Peyer's patch (tissue), 4 donors: Measurements from ENCODE around the gene LMX1B. TPM values are rescaled to one million over a fixed set of nuclear protein-coding genes. Genes with fewer than 3 reads are reported as not detected.

ENCODE experiments used
- DNase-seq, 3 donors: peaks; one replicate each; pipeline ENCODE4 v3.0.0-alpha.2; 2017 to 2019
- H3K27ac ChIP-seq, 4 donors: fragments of 200-600 bp; sonication (generic); one replicate each; pipeline ENCODE4 v1.5.1; 2016 to 2019
- H3K27me3 ChIP-seq, 2 donors: fragments of 200-600 bp; sonication (generic); one replicate each; pipeline ENCODE4 v1.5.1; 2019
- H3K36me3 ChIP-seq, 3 donors: fragments of 200-600 bp; sonication (generic); one replicate each; pipeline ENCODE4 v1.5.1; 2016 to 2019
- H3K4me1 ChIP-seq, 4 donors: fragments of 200-600 bp; sonication (generic); one replicate each; pipeline ENCODE4 v1.5.1; 2016 to 2019
- H3K4me3 ChIP-seq, 4 donors: fragments of 200-600 bp; sonication (generic); 1 replicate in 3 of 4; 2 replicates in 1 of 4; pipeline ENCODE4 v1.5.1; 2016 to 2019; ENCODE audit warnings: mild to moderate bottlenecking in 1 of 4
- H3K9me3 ChIP-seq, 4 donors: fragments of 200-600 bp; sonication (generic); one replicate each; pipeline ENCODE4 v1.5.1; 2016 to 2019; ENCODE audit warnings: mild to moderate bottlenecking in 1 of 4
- CTCF ChIP-seq, 6 experiments: fragments of 450-650 bp in 4 of 6; fragments of 200-600 bp in 2 of 6; sonication (generic) in 1 of 6; IDR thresholded peaks; one replicate each; pipeline ENCODE4 v1.5.1; 2017 to 2019; ENCODE audit warnings: antibody characterized with exemption in 6 of 6, mild to moderate bottlenecking in 3 of 6, moderate library complexity in 1 of 6
- POLR2A ChIP-seq, 2 donors: fragments of 450-650 bp; IDR thresholded peaks; one replicate each; pipeline ENCODE4 v1.5.1; 2017; ENCODE audit warnings: antibody characterized with exemption in 2 of 2, mild to moderate bottlenecking in 2 of 2, moderate library complexity in 2 of 2
- total RNA-seq, 4 donors: library from RNA; depleted of rRNA; stranded (reverse); fragments of >200 nt; gene quantifications; one replicate each; pipeline ENCODE4 v1.1.0, GENCODE V29; 2016

The LMX1B gene
- total RNA-seq, 4 donors from 2014 or later: not detected

- H3K4me3 ChIP-seq: no peak overlapping the region
- H3K27me3 ChIP-seq: peaks cover 0 to 21% of the 10 kb centered on the region in 2 donors
- peaks cover 0 to 5% (median 0%) of the 10 kb centered on the region in 4 donors for H3K4me1 ChIP-seq
- no peaks in the 10 kb centered on the region for H3K36me3 ChIP-seq
- no peaks in the 10 kb centered on the region for H3K9me3 ChIP-seq
- DNase-seq: no peak
- no peak overlapping the region for H3K27ac ChIP-seq
- no peak for TF ChIP-seq CTCF (IDR thresholded peaks at IDR 0.05)
- TF ChIP-seq POLR2A (IDR thresholded peaks at IDR 0.05): no peak
These were observed 51.3 kb downstream of the LMX1B start for GRCh38 chr9:126664900-126665643.

- Histone ChIP-seq H3K9me3 (no peaks in the 10 kb centered on the region), H3K36me3 (no peaks in the 10 kb centered on the region), H3K27ac (no peak overlapping the region), H3K4me1 (peaks cover 0 to 5% (median 0%) of the 10 kb centered on the region in 4 donors), H3K27me3 (peaks cover 0 to 21% of the 10 kb centered on the region in 2 donors), H3K4me3 (no peak overlapping the region)
- DNase-seq: no peak
- no peak for TF ChIP-seq CTCF (IDR thresholded peaks at IDR 0.05)
- TF ChIP-seq POLR2A (IDR thresholded peaks at IDR 0.05): no peak
These were observed 51.9 kb downstream of the LMX1B start for GRCh38 chr9:126665644-126666035.

- no peak for DNase-seq
- Histone ChIP-seq H3K4me1 (peaks cover 0 to 5% (median 0%) of the 10 kb centered on the region in 4 donors), H3K36me3 (no peaks in the 10 kb centered on the region), H3K4me3 (no peak overlapping the region), H3K9me3 (no peaks in the 10 kb centered on the region), H3K27ac (no peak overlapping the region), H3K27me3 (peaks cover 0 to 21% of the 10 kb centered on the region in 2 donors)
- no peak for TF ChIP-seq POLR2A (IDR thresholded peaks at IDR 0.05)
These were observed 52.6 kb downstream of the LMX1B start for GRCh38 chr9:126666155-126666803.

GRCh38 chr9:126667190-126668055 is 53.7 kb downstream of the LMX1B start:
- Histone ChIP-seq H3K27ac (no peak overlapping the region), H3K36me3 (no peaks in the 10 kb centered on the region), H3K4me1 (peaks cover 0 to 5% (median 0%) of the 10 kb centered on the region in 4 donors), H3K27me3 (peaks cover 0 to 21% of the 10 kb centered on the region in 2 donors), H3K4me3 (no peak overlapping the region), H3K9me3 (no peaks in the 10 kb centered on the region)
- DNase-seq: no peak
- TF ChIP-seq CTCF (IDR thresholded peaks at IDR 0.05): no peak
- TF ChIP-seq POLR2A (IDR thresholded peaks at IDR 0.05): no peak

- H3K36me3 ChIP-seq: no peaks in the 10 kb centered on the region
- no peaks in the 10 kb centered on the region for H3K9me3 ChIP-seq
- no peak overlapping the region for H3K4me3 ChIP-seq
- H3K27me3 ChIP-seq: peaks cover 0 to 17% of the 10 kb centered on the region in 2 donors
- DNase-seq: no peak
- TF ChIP-seq CTCF (IDR thresholded peaks at IDR 0.05): no peak
- peaks cover 0 to 5% (median 0%) of the 10 kb centered on the region in 4 donors for H3K4me1 ChIP-seq
- H3K27ac ChIP-seq: no peak overlapping the region
These were observed 54.3 kb downstream of the LMX1B start for GRCh38 chr9:126668058-126668457.
